Renal pelvis (tissue), 4 donors: ENCODE data around the gene CACNG3. TPM values are rescaled to one million over a fixed set of nuclear protein-coding genes. Genes with fewer than 3 reads are reported as not detected.

Experiments
- DNase-seq: peaks from one replicate; pipeline ENCODE4 v3.0.0-alpha.2; 2013
- polyA plus RNA-seq, 3 donors: library from polyadenylated mRNA; unstranded; fragments of 120-200 nt; gene quantifications; one replicate each; pipeline ENCODE4 v1.2.1, GENCODE V29; 2013; ENCODE audit not compliant: insufficient read length in 3 of 3

The CACNG3 gene
- polyA plus RNA-seq, 3 donors, result 0.03 TPM; not detected in 2

- no peak for DNase-seq
Observed at GRCh38 chr16:24394341-24394740, 138.2 kb downstream of the CACNG3 start.

GRCh38 chr16:24396350-24397271, 140.5 kb downstream of the CACNG3 start:
- DNase-seq, result no peak

DNA sequence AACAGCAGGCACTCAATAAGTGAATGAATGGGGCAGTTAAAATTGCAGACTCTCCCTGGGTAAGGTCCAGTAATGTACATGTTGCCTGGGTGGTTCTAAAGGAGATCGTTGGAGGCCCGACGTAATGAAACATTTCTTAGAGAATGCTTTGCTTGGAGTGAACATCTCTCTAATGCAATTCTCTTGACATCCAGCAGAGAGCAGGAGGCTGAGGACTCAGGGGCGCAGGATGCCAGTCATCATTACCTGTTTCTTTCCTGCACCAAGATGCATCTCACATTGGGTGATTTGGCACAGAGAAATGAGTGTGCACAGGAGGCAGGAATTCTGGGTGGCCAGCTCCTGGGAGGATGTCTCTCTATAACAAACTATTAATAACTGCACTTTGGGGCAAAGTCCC, 152.9 kb downstream of the CACNG3 start:
- no peak for DNase-seq
